OCI-LY7 (cell line): Measurements from ENCODE around the gene MAOB. TPM values are rescaled to one million over a fixed set of nuclear protein-coding genes. Genes with fewer than 3 reads are reported as not detected.

Experiments
- BruUV-seq: library from RNA; stranded (reverse); fragments of 400-500 nt; replicated peaks from 2 replicates; lab custom pipeline; 2021; lab: Mats Ljungman, UMichigan
- CTCF ChIA-PET: fragments of 300-600 bp; sonication (Branson Sonifier 250); formaldehyde crosslinking; loops from one replicate; lab custom pipeline; 2022; ENCODE audit warnings: antibody characterized with exemption; ENCODE audit not compliant: unreplicated experiment; lab: Charles Lee
- POLR2A ChIA-PET: fragments of 300-600 bp; sonication (Branson Sonifier 250); formaldehyde crosslinking; loops from one replicate; lab custom pipeline; 2022; ENCODE audit warnings: antibody characterized with exemption; lab: Charles Lee
- DNase-seq: peaks from one replicate; pipeline ENCODE4 v3.0.0-alpha.2; 2015; ENCODE audit warnings: low spot score
- H2AFZ ChIP-seq: fragments of 200-600 bp; sonication (generic), shearing (Covaris generic); 2 replicates; pipeline ENCODE4 v1.6.1; 2014; ENCODE audit warnings: mild to moderate bottlenecking, antibody characterized with exemption, low read length, moderate library complexity
- H3K27ac ChIP-seq: fragments of 200-600 bp; sonication (generic); 2 replicates; pipeline ENCODE4 v1.5.1; 2014; ENCODE audit warnings: mixed run types, low read depth, mild to moderate bottlenecking, moderate library complexity, low read length, inconsistent platforms; ENCODE audit not compliant: poor library complexity, severe bottlenecking
- H3K36me3 ChIP-seq: fragments of 200-600 bp; sonication (generic); 2 replicates; pipeline ENCODE4 v1.6.1; 2014; ENCODE audit warnings: mild to moderate bottlenecking, antibody characterized with exemption, low read length, moderate library complexity, mixed read lengths; ENCODE audit not compliant: insufficient read depth
- H3K4me1 ChIP-seq: fragments of 200-600 bp; sonication (generic); 2 replicates; pipeline ENCODE4 v1.5.1; 2014; ENCODE audit warnings: mild to moderate bottlenecking, low read length; ENCODE audit not compliant: insufficient read depth, poor library complexity, severe bottlenecking
- H3K4me2 ChIP-seq: fragments of 200-600 bp; sonication (generic); 2 replicates; pipeline ENCODE4 v1.6.1; 2014; ENCODE audit warnings: mild to moderate bottlenecking, low read length
- H3K4me3 ChIP-seq: fragments of 200-600 bp; sonication (generic); 2 replicates; pipeline ENCODE4 v1.5.1; 2014; ENCODE audit warnings: mild to moderate bottlenecking, low read depth, low read length; ENCODE audit not compliant: poor library complexity, severe bottlenecking
- H3K79me2 ChIP-seq: fragments of 200-600 bp; sonication (generic); 2 replicates; pipeline ENCODE4 v1.6.1; 2016; ENCODE audit warnings: low read depth, mild to moderate bottlenecking, low read length, moderate library complexity, mixed read lengths; ENCODE audit not compliant: insufficient read depth
- H3K9me2 ChIP-seq: fragments of 200-600 bp; sonication (generic); 2 replicates; pipeline ENCODE4 v1.6.1; 2016; ENCODE audit warnings: mild to moderate bottlenecking, low read length, mixed read lengths; ENCODE audit not compliant: insufficient read depth
- H3K9me3 ChIP-seq: fragments of 200-600 bp; sonication (generic); 2 replicates; pipeline ENCODE4 v1.6.1; 2014; ENCODE audit warnings: mild to moderate bottlenecking, mixed run types, low read length, mixed read lengths
- H4K20me1 ChIP-seq: fragments of 200-600 bp; sonication (generic); 2 replicates; pipeline ENCODE4 v1.6.1; 2014; ENCODE audit warnings: mild to moderate bottlenecking, antibody characterized with exemption, low read length, moderate library complexity, mixed read lengths; ENCODE audit not compliant: insufficient read depth
- EZH2phosphoT487 ChIP-seq: fragments of 200-600 bp; sonication (generic); IDR thresholded peaks from 2 replicates; pipeline ENCODE4 v1.6.1; 2018; ENCODE audit warnings: low read depth, borderline replicate concordance, mild to moderate bottlenecking, mixed run types, antibody characterized with exemption, low read length, moderate library complexity, mixed read lengths
- intact Hi-C: fragments of 100-400 bp; cut with micrococcal nuclease; formaldehyde crosslinking; loops from one replicate; pipeline ENCODE4 v1.10.0; 2022; ENCODE audit not compliant: unreplicated experiment
- total RNA-seq, 2 experiments: library from RNA; depleted of rRNA in 1 of 2; stranded (reverse); fragments of >200 nt in 1 of 2; shearing (Covaris generic) in 1 of 2; gene quantifications; 2 replicates each; pipeline ENCODE4 v1.2.3, GENCODE V29; 2014 to 2022
- TF ChIP-seq, protein P1 (sequence below): fragments of 200-600 bp; sonication (generic); conservative IDR thresholded peaks from 2 replicates; pipeline ENCODE4 v1.5.1; 2014; ENCODE audit warnings: mild to moderate bottlenecking, antibody characterized with exemption, low read length, moderate library complexity, mixed read lengths

The MAOB gene
- total RNA-seq, 2 experiments from 2014 or later = not detected

DNA sequence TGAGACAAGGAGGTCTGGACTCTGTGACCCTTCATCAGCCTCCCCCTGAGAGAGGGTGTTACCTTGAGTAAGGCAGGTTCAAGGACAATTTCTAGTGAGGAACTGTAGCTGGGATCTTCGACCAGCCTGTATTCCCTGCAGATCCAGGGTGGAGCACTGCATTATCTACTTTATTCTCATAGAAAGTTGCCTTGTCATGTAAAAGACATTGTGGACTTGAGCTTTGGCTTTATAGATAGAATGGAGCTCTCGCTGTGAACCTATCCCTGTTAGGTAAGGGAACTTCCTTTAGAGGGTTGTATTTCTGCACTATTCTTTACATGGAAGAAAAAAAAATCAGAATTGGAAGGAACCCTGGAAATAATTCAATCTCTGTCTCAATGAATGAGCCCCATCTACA is 134.8 kb downstream of the MAOB start:
- POLR2A ChIA-PET = no interaction called here
- BruUV-seq = no TSS peak
- intact Hi-C loops = no loop called here
- TF ChIP-seq, protein P1, sequence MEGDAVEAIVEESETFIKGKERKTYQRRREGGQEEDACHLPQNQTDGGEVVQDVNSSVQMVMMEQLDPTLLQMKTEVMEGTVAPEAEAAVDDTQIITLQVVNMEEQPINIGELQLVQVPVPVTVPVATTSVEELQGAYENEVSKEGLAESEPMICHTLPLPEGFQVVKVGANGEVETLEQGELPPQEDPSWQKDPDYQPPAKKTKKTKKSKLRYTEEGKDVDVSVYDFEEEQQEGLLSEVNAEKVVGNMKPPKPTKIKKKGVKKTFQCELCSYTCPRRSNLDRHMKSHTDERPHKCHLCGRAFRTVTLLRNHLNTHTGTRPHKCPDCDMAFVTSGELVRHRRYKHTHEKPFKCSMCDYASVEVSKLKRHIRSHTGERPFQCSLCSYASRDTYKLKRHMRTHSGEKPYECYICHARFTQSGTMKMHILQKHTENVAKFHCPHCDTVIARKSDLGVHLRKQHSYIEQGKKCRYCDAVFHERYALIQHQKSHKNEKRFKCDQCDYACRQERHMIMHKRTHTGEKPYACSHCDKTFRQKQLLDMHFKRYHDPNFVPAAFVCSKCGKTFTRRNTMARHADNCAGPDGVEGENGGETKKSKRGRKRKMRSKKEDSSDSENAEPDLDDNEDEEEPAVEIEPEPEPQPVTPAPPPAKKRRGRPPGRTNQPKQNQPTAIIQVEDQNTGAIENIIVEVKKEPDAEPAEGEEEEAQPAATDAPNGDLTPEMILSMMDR = no peak
- TF ChIP-seq EZH2phosphoT487 = no peak
- Histone ChIP-seq H3K4me3 (no peak overlapping the region), H2AFZ (no peak overlapping the region), H3K79me2 (no peaks in the 10 kb centered on the region), H3K36me3 (no peaks in the 10 kb centered on the region), H3K4me1 (no peaks in the 10 kb centered on the region), H3K4me2 (no peak overlapping the region), H3K9me2 (no peaks in the 10 kb centered on the region), H3K9me3 (no peaks in the 10 kb centered on the region), H3K27ac (no peak overlapping the region), H4K20me1 (no peaks in the 10 kb centered on the region)
- DNase-seq = no peak
- CTCF ChIA-PET = no interaction called here

GRCh38 chrX:43745938-43746721 is 136.1 kb downstream of the MAOB start:
- Histone ChIP-seq H2AFZ (no peak overlapping the region), H3K9me2 (no peaks in the 10 kb centered on the region), H3K9me3 (no peaks in the 10 kb centered on the region), H3K4me1 (no peaks in the 10 kb centered on the region), H3K4me3 (no peak overlapping the region), H3K4me2 (no peak overlapping the region), H3K36me3 (no peaks in the 10 kb centered on the region), H3K27ac (no peak overlapping the region), H4K20me1 (no peaks in the 10 kb centered on the region), H3K79me2 (no peaks in the 10 kb centered on the region)
- CTCF ChIA-PET = no interaction called here
- no peak for TF ChIP-seq EZH2phosphoT487
- TF ChIP-seq, protein P1 = no peak
- BruUV-seq = no TSS peak
- POLR2A ChIA-PET = no interaction called here
- no peak for DNase-seq
- intact Hi-C loops = no loop called here

DNA sequence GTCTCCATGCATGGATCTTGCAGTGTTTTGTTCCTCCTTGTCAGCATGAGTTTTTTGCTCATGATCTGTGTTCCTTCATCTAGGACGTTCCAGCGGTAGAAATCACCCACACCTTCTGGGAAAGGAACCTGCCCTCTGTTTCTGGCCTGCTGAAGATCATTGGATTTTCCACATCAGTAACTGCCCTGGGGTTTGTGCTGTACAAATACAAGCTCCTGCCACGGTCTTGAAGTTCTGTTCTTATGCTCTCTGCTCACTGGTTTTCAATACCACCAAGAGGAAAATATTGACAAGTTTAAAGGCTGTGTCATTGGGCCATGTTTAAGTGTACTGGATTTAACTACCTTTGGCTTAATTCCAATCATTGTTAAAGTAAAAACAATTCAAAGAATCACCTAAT is 138.0 kb downstream of the MAOB start:
- TF ChIP-seq, protein P1 = no peak
- no peak for TF ChIP-seq EZH2phosphoT487
- Histone ChIP-seq H3K79me2 (no peaks in the 10 kb centered on the region), H3K9me2 (no peaks in the 10 kb centered on the region), H2AFZ (no peak overlapping the region), H3K4me1 (no peaks in the 10 kb centered on the region), H3K9me3 (no peaks in the 10 kb centered on the region), H3K4me3 (no peak overlapping the region), H3K4me2 (no peak overlapping the region), H3K36me3 (no peaks in the 10 kb centered on the region), H4K20me1 (no peaks in the 10 kb centered on the region), H3K27ac (no peak overlapping the region)
- CTCF ChIA-PET = no interaction called here
- no TSS peak for BruUV-seq
- no peak for DNase-seq
- intact Hi-C loops = no loop called here
- POLR2A ChIA-PET = no interaction called here
